NCI-H2196 treated with DMSO at 0.1 percent for 48 hours (cell line): Measurements from ENCODE around the gene NR1I2.

Source experiments
- DNase-seq: peaks from one replicate; lab custom pipeline; 2025; ENCODE audit not compliant: unreplicated experiment; lab: John Stamatoyannopoulos, UW

The NR1I2 gene

GRCh38 chr3:119817583-119818363 lies 35.9 kb downstream of the NR1I2 start:
- DNase-seq: no peak

GRCh38 chr3:119818937-119819336 lies 37.0 kb downstream of the NR1I2 start:
- no peak for DNase-seq

- DNase-seq: no peak
Observed at GRCh38 chr3:119819806-119820205, 37.9 kb downstream of the NR1I2 start.

GRCh38 chr3:119825820-119826219 lies 43.9 kb downstream of the NR1I2 start:
- no peak for DNase-seq

- no peak for DNase-seq
Observed at GRCh38 chr3:119826711-119827608, 45.1 kb downstream of the NR1I2 start.

GRCh38 chr3:119829420-119829819 lies 47.5 kb downstream of the NR1I2 start:
- no peak for DNase-seq

GRCh38 chr3:119831022-119831421 lies 49.1 kb downstream of the NR1I2 start:
- no peak for DNase-seq

- DNase-seq: no peak
Observed at GRCh38 chr3:119831941-119832371, 50.1 kb downstream of the NR1I2 start.

- DNase-seq: no peak
Observed at GRCh38 chr3:119834754-119835370, 53.0 kb downstream of the NR1I2 start.

GRCh38 chr3:119835556-119835955 lies 53.7 kb downstream of the NR1I2 start:
- DNase-seq: no peak

GRCh38 chr3:119841808-119842471 lies 60.0 kb downstream of the NR1I2 start:
- DNase-seq: no peak

- DNase-seq: no peak
Observed at GRCh38 chr3:119849126-119849525, 67.2 kb downstream of the NR1I2 start.

GRCh38 chr3:119856695-119857094 lies 74.8 kb downstream of the NR1I2 start:
- DNase-seq: no peak

- no peak for DNase-seq
Observed at GRCh38 chr3:119858957-119859356, 77.1 kb downstream of the NR1I2 start.

- no peak for DNase-seq
Observed at GRCh38 chr3:119859728-119860127, 77.8 kb downstream of the NR1I2 start.

- DNase-seq: no peak
Observed at GRCh38 chr3:119861681-119862080, 79.8 kb downstream of the NR1I2 start.

GRCh38 chr3:119862616-119863015 lies 80.7 kb downstream of the NR1I2 start:
- no peak for DNase-seq

- no peak for DNase-seq
Observed at GRCh38 chr3:119864476-119864875, 82.6 kb downstream of the NR1I2 start.
